H1 (cell line): Measurements from ENCODE around the gene GPSM3. TPM values are rescaled to one million over a fixed set of nuclear protein-coding genes. Genes with fewer than 3 reads are reported as not detected.

Experiments
- CTCF ChIA-PET: fragments of 300-600 bp; sonication (Branson Sonifier 250); formaldehyde crosslinking; loops from one replicate; lab custom pipeline; 2021; ENCODE audit not compliant: partially characterized antibody; lab: Charles Lee
- POLR2A ChIA-PET: fragments of 300-600 bp; sonication (Branson Sonifier 250); formaldehyde crosslinking; loops from one replicate; lab custom pipeline; 2021; ENCODE audit warnings: inconsistent platforms; ENCODE audit not compliant: partially characterized antibody; lab: Charles Lee
- DNase-seq, 2 experiments: peaks; one replicate each; pipeline versions ENCODE4 v3.0.0 to v3.0.0-alpha.2; 2010 to 2022; ENCODE audit warnings: low spot score in 2 of 2, low read depth in 1 of 2, mixed read lengths in 1 of 2
- FAIRE-seq: peaks from 2 replicates; lab custom pipeline; 2011; peaks lifted over from hg19 to GRCh38; lab: Jason Lieb, UNC
- H2AFZ ChIP-seq: 2 replicates; pipeline ENCODE4 v1.8.1; 2012; ENCODE audit warnings: low read length, inconsistent platforms
- H2AK5ac ChIP-seq: 2 replicates; pipeline ENCODE4 v1.6.1; 2013; ENCODE audit warnings: low read depth, low read length
- H2BK120ac ChIP-seq: replicated peaks from 2 replicates; pipeline ENCODE3; 2013; ENCODE audit warnings: low read depth, low read length, inconsistent platforms
- H2BK12ac ChIP-seq: 2 replicates; pipeline ENCODE4 v1.6.1; 2013; ENCODE audit warnings: low read depth, low read length
- H2BK15ac ChIP-seq: 2 replicates; pipeline ENCODE4 v1.6.1; 2013; ENCODE audit warnings: low read length
- H2BK20ac ChIP-seq: 2 replicates; pipeline ENCODE4 v1.6.1; 2013; ENCODE audit warnings: low read length
- H2BK5ac ChIP-seq: 2 replicates; pipeline ENCODE4 v1.6.1; 2013; ENCODE audit warnings: low read depth, low read length
- H3K14ac ChIP-seq: 2 replicates; pipeline ENCODE4 v1.6.1; 2013; ENCODE audit warnings: inconsistent platforms; ENCODE audit not compliant: insufficient read length
- H3K18ac ChIP-seq: 2 replicates; pipeline ENCODE4 v1.6.1; 2013; ENCODE audit warnings: low read length; ENCODE audit errors: extremely low read depth
- H3K23ac ChIP-seq: 2 replicates; pipeline ENCODE4 v1.6.1; 2013; ENCODE audit warnings: inconsistent platforms; ENCODE audit not compliant: insufficient read length
- H3K23me2 ChIP-seq: 2 replicates; pipeline ENCODE4 v1.6.1; 2013; ENCODE audit warnings: low read depth, low read length
- H3K27ac ChIP-seq: 2 replicates; pipeline ENCODE4 v1.6.1; 2011; ENCODE audit warnings: low read depth, low read length, inconsistent platforms
- H3K27me3 ChIP-seq, 4 experiments: replicated peaks in 1 of 4; 1 replicate in 1 of 4; 2 replicates in 3 of 4; pipeline versions ENCODE4 v1.6.1 to v1.8.1; 2011 to 2013; ENCODE audit warnings: low read length in 3 of 4, mild to moderate bottlenecking in 3 of 4, inconsistent platforms in 2 of 4, mixed read lengths in 2 of 4, moderate library complexity in 1 of 4; ENCODE audit not compliant: control insufficient read depth in 3 of 4, insufficient read depth in 3 of 4; ENCODE audit errors: extremely low read depth in 1 of 4
- H3K36me3 ChIP-seq, 4 experiments: 2 replicates each; pipeline versions ENCODE4 v1.6.1 to v1.8.1; 2011 to 2013; ENCODE audit warnings: mild to moderate bottlenecking in 4 of 4, low read length in 3 of 4, moderate library complexity in 2 of 4, control low read depth in 1 of 4, inconsistent platforms in 1 of 4; ENCODE audit not compliant: insufficient read depth in 4 of 4, control insufficient read depth in 2 of 4
- H3K4ac ChIP-seq: replicated peaks from 2 replicates; pipeline ENCODE3; 2013; ENCODE audit warnings: low read length, low read depth, mixed read lengths, inconsistent platforms; ENCODE audit not compliant: insufficient read length
- H3K4me1 ChIP-seq, 4 experiments: replicated peaks in 1 of 4; 1 replicate in 1 of 4; 2 replicates in 3 of 4; pipeline versions ENCODE4 v1.6.1 to v1.8.1; 2011 to 2013; ENCODE audit warnings: low read length in 3 of 4, inconsistent platforms in 2 of 4, mixed read lengths in 1 of 4; ENCODE audit not compliant: insufficient read depth in 4 of 4, control insufficient read depth in 3 of 4
- H3K4me2 ChIP-seq, 2 experiments: 2 replicates each; pipeline versions ENCODE4 v1.6.1 to v1.8.1; 2011 to 2013; ENCODE audit warnings: low read depth in 2 of 2, low read length in 2 of 2, control low read depth in 1 of 2, inconsistent platforms in 1 of 2, mild to moderate bottlenecking in 1 of 2; ENCODE audit not compliant: insufficient read depth in 1 of 2
- H3K4me3 ChIP-seq, 4 experiments: fragments of 200-600, 300-600 bp in 1 of 4; sonication (generic), shearing (Covaris generic), sonication (Bioruptor Twin) in 1 of 4; 2 replicates each; pipeline versions ENCODE4 v1.5.1 to v1.8.1; 2011 to 2016; ENCODE audit warnings: low read length in 4 of 4, low read depth in 3 of 4, control low read depth in 2 of 4, inconsistent platforms in 2 of 4, mild to moderate bottlenecking in 2 of 4, mixed read lengths in 1 of 4, moderate library complexity in 1 of 4; ENCODE audit not compliant: insufficient read depth in 2 of 4; ENCODE audit errors: extremely low read depth in 1 of 4
- H3K56ac ChIP-seq: replicated peaks from 2 replicates; pipeline ENCODE3; 2013; ENCODE audit warnings: low read depth, mild to moderate bottlenecking, mixed read lengths, low read length, inconsistent platforms; ENCODE audit not compliant: insufficient read length
- H3K79me1 ChIP-seq: 2 replicates; pipeline ENCODE4 v1.6.1; 2013; ENCODE audit warnings: low read depth, low read length, control low read depth
- H3K79me2 ChIP-seq, 2 experiments: 2 replicates each; pipeline versions ENCODE4 v1.6.1 to v1.8.1; 2012 to 2013; ENCODE audit warnings: low read length in 2 of 2, mild to moderate bottlenecking in 2 of 2, inconsistent platforms in 1 of 2; ENCODE audit not compliant: insufficient read depth in 2 of 2, control insufficient read depth in 1 of 2
- H3K9ac ChIP-seq, 4 experiments: replicated peaks in 1 of 4; 1 replicate in 1 of 4; 2 replicates in 3 of 4; pipeline versions ENCODE4 v1.6.1 to v1.8.1; 2011 to 2013; ENCODE audit warnings: low read depth in 3 of 4, low read length in 3 of 4, control low read depth in 2 of 4, mild to moderate bottlenecking in 2 of 4, moderate library complexity in 2 of 4, inconsistent platforms in 1 of 4; ENCODE audit errors: extremely low read depth in 1 of 4
- H3K9me3 ChIP-seq, 2 experiments: 2 replicates each; pipeline versions ENCODE4 v1.6.1 to v1.8.1; 2012 to 2013; ENCODE audit warnings: mild to moderate bottlenecking in 2 of 2, moderate library complexity in 2 of 2, control low read depth in 1 of 2, inconsistent platforms in 1 of 2, low read depth in 1 of 2, low read length in 1 of 2, mixed read lengths in 1 of 2; ENCODE audit not compliant: insufficient read depth in 2 of 2
- H4K20me1 ChIP-seq, 2 experiments: replicated peaks in 1 of 2; 2 replicates each; pipeline versions ENCODE3 to v1.8.1; 2011 to 2013; ENCODE audit warnings: inconsistent platforms in 2 of 2, low read length in 2 of 2, mild to moderate bottlenecking in 1 of 2; ENCODE audit not compliant: insufficient read depth in 2 of 2, control insufficient read depth in 1 of 2
- H4K5ac ChIP-seq: 2 replicates; pipeline ENCODE4 v1.6.1; 2013; ENCODE audit warnings: low read length, low read depth, mixed read lengths, inconsistent platforms; ENCODE audit not compliant: insufficient read length
- H4K8ac ChIP-seq: 2 replicates; pipeline ENCODE4 v1.8.0; 2013; ENCODE audit warnings: mild to moderate bottlenecking, moderate library complexity, low read length, inconsistent platforms; ENCODE audit not compliant: insufficient read depth; ENCODE audit errors: extremely low read depth
- H4K91ac ChIP-seq: replicated peaks from 2 replicates; pipeline ENCODE3; 2013; ENCODE audit warnings: low read length, mixed read lengths, inconsistent platforms; ENCODE audit not compliant: insufficient read length
- POLR2A ChIP-seq, 2 experiments: IDR thresholded peaks; 1 replicate in 1 of 2; 2 replicates in 1 of 2; pipeline ENCODE4 v1.6.1; 2011; ENCODE audit warnings: low read depth in 2 of 2, low read length in 2 of 2, mild to moderate bottlenecking in 2 of 2; ENCODE audit errors: control extremely low read depth in 1 of 2
- SIN3A ChIP-seq, 2 experiments: IDR thresholded peaks in 1 of 2; conservative IDR thresholded peaks in 1 of 2; 2 replicates each; pipeline ENCODE4 v1.6.1; 2011 to 2012; ENCODE audit warnings: low read length in 2 of 2, improper control_type of control experiment in 1 of 2, low read depth in 1 of 2, mild to moderate bottlenecking in 1 of 2
- WGBS, 2 experiments: shearing (Covaris generic) in 1 of 2; methylation state at CpG; one replicate each; pipeline versions ENCODE4 v1.1.6 to v1.1.7; 2013 to 2015; ENCODE audit warnings: low lambda C conversion rate in 2 of 2, mixed read lengths in 2 of 2, inconsistent platforms in 1 of 2, low coverage in 1 of 2, missing lambda C conversion rate in 1 of 2; ENCODE audit not compliant: insufficient replicate concordance in 2 of 2, insufficient coverage in 1 of 2, insufficient read length in 1 of 2; ENCODE audit errors: extremely low coverage in 1 of 2, missing lambda C conversion rate in 1 of 2; 5-methylcytosine and 5-hydroxymethylcytosine counted together
- polyA plus RNA-seq, 7 experiments: library from polyadenylated mRNA; depleted of rRNA in 3 of 7; stranded (reverse) in 5 of 7; unstranded in 2 of 7; fragments of >200 nt in 5 of 7; fragments of 200-250 nt in 2 of 7; gene quantifications; 1 replicate in 5 of 7; 2 replicates in 1 of 7; 4 replicates in 1 of 7; pipeline versions ENCODE4 v1.2.1 to v1.2.3, GENCODE V29; 2011 to 2013; ENCODE audit warnings: missing spikeins in 2 of 7, mixed read lengths in 2 of 7
- total RNA-seq: library from RNA; stranded (reverse); fragmentation: NEBNext Ultra II Directional; extraction: Animal tissue kit (Norgen Biotek cat#: 25700); gene quantifications from 2 replicates; pipeline ENCODE4 v1.2.1, GENCODE V29; 2021

Gene GPSM3
- total and polyA plus RNA-seq, 2 of the 8 experiments (the other 6 are each of a cell fraction or from before 2014, with no cell fraction given) = 6.6 to 9.8 TPM

DNA sequence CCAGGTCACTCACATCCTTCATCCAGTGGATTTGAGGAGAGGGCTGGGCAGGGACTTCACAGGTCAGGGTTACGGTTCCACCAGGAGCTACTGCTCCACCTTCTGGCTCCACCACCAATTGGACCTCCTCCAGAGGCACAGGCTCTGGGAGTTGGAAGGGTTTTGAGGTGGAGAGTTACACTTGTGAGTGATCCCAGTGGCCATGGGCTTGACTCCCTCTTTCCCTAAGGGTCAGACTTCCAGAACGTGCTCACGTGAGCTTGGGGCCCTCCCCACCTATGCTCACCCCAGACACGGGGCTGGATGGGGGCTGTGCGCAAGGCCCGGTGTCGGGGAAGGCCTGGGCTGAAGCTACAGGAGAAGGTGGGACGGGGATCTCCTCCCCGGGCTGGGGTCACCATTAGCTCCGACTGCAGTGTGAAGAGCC is 9.9 kb downstream of the GPSM3 start:
- Histone ChIP-seq H2BK120ac (no peak overlapping the region), H4K91ac (no peak overlapping the region), H4K5ac (no peak overlapping the region), H3K79me1 (peaks cover 7% of the 10 kb centered on the region), H3K27ac (no peak overlapping the region; the same call in 1 of the 2 replicates), H2AK5ac (no peak overlapping the region), H3K36me3 (peaks cover 6 to 38% (median 30%) of the 10 kb centered on the region in 4 experiments), H3K4me1 (peaks cover 0 to 8% (median under 1%) of the 10 kb centered on the region in 4 experiments; a peak in 4 of 7 replicates), H2BK12ac (0 out of 2 replicates have a peak overlapping the region, but pooled peaks have one; percentile 17), H3K79me2 (peaks cover 0 to 12% of the 10 kb centered on the region in 2 experiments; a peak in 2 of 4 replicates), H3K18ac (no peak overlapping the region), H3K4me2 (no peak overlapping the region), H3K14ac (no peak overlapping the region), H2AFZ (no peak overlapping the region), H4K20me1 (peaks cover 0 to 3% of the 10 kb centered on the region in 2 experiments), H3K56ac (no peak overlapping the region), H3K23me2 (peaks cover 10% of the 10 kb centered on the region), H3K23ac (no peak overlapping the region), H4K8ac (no peak overlapping the region), H3K27me3 (no peaks in the 10 kb centered on the region; a peak in 1 of 7 replicates), H2BK15ac (no peak overlapping the region), H3K9ac (no peak overlapping the region), H3K9me3 (no peaks in the 10 kb centered on the region), H3K4ac (no peak overlapping the region), H2BK20ac (no peak overlapping the region), H2BK5ac (peak overlapping the region; percentile 4; the same call in 1 of the 2 replicates), H3K4me3 (no peak overlapping the region)
- TF ChIP-seq POLR2A (IDR thresholded peaks at IDR 0.05; ENCODE audit: control extremely low read depth in 1 of 2, low read depth in 2 of 2, low read length in 2 of 2) (peak in 1 of 2 experiments; percentile 48; a peak in 1 of 3 replicates), SIN3A (conservative IDR thresholded peaks at IDR 0.05 in 1 of 2, IDR thresholded peaks at IDR 0.05 in 1 of 2; ENCODE audit: low read depth in 1 of 2, low read length in 2 of 2) (no peak)
- WGBS, 2 experiments = 94% methylated on average over 10 of the region's 10 CpGs; no CpG with 5 or more reads in 1 of the 2 experiments
- FAIRE-seq (no peak), DNase-seq (no peak)
- ChIA-PET POLR2A (interaction anchor here (1.0 to 7.9 kb wide), 6 partner anchors 10 to 788 kb away, joined by 3 to 194 read pairs (median 4); partner anchors contain the start of genes GPSM3, PBX2 and PRRT1), CTCF (interaction anchor here (1.1 to 2.0 kb wide), 7 partner anchors 10 to 66 kb away, joined by 3 to 8 read pairs (median 3); partner anchors contain the start of gene EGFL8)
